ENCODE measurements around the gene DPP10.

DPP10 gene

DNA sequence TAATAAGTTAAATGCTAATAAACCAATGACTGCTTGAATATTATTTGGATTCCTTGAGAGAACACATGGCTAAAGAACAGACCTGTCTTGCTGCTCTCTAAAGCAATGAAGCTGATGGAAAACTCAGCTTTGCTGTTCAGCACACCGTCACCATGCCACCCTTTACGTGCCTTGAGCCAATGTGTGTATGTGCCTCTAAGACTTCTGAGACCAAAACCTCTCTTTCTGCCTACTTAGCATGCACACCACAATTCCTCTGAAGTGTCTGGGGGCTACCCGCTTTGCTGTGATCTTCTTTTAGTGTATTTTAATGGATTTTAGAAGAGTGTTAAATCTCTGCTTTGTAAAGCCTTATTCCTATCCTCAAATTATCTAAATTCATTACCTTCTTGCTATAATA, 345.0 kb downstream of the DPP10 start:
- no peak for TF ChIP-seq EZH2 (IDR thresholded peaks at IDR 0.05; ENCODE audit: borderline replicate concordance, low read depth, low read length, severe bottlenecking)
- TF ChIP-seq, protein P1, sequence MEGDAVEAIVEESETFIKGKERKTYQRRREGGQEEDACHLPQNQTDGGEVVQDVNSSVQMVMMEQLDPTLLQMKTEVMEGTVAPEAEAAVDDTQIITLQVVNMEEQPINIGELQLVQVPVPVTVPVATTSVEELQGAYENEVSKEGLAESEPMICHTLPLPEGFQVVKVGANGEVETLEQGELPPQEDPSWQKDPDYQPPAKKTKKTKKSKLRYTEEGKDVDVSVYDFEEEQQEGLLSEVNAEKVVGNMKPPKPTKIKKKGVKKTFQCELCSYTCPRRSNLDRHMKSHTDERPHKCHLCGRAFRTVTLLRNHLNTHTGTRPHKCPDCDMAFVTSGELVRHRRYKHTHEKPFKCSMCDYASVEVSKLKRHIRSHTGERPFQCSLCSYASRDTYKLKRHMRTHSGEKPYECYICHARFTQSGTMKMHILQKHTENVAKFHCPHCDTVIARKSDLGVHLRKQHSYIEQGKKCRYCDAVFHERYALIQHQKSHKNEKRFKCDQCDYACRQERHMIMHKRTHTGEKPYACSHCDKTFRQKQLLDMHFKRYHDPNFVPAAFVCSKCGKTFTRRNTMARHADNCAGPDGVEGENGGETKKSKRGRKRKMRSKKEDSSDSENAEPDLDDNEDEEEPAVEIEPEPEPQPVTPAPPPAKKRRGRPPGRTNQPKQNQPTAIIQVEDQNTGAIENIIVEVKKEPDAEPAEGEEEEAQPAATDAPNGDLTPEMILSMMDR (IDR thresholded peaks at IDR 0.05; ENCODE audit: borderline replicate concordance, extremely low read depth, low read length, poor library complexity, severe bottlenecking): no peak

DNA sequence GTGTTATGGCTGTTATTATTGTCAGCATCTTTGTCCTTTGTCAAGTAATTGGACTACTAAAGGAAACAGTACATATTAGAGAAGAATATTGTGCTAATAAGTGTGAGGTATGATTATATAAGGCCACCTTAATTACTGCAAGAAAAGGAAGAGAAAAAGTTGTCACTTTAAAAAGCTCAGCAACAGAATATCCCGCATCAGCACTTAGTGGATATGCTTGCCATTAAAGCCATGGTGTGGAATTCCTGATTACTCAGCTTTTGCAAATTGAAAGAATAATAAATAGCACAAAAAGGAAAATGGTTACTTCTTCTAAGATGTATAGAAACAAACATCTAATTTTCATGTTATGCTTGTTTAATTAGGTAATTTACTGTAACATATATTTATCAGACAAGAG, 347.5 kb downstream of the DPP10 start:
- TF ChIP-seq, protein P1 (IDR thresholded peaks at IDR 0.05; ENCODE audit: borderline replicate concordance, extremely low read depth, low read length, poor library complexity, severe bottlenecking): no peak
- no peak for TF ChIP-seq EZH2 (IDR thresholded peaks at IDR 0.05; ENCODE audit: borderline replicate concordance, low read depth, low read length, severe bottlenecking)
- no peaks in the 10 kb centered on the region for H3K4me1 ChIP-seq (ENCODE audit: insufficient read depth, low read length)
- H3K4me2 ChIP-seq (ENCODE audit: insufficient read depth, low read length): no peak overlapping the region
- H3K9ac ChIP-seq (ENCODE audit: low read depth, low read length): no peak overlapping the region
- no peaks in the 10 kb centered on the region for H3K79me2 ChIP-seq (ENCODE audit: insufficient read depth, low read length)
- no peak overlapping the region for H3K27ac ChIP-seq (ENCODE audit: low read length)
- no peaks in the 10 kb centered on the region for H3K36me3 ChIP-seq (ENCODE audit: insufficient read depth, low read length)
- H3K27me3 ChIP-seq (ENCODE audit: insufficient read depth, low read length, poor library complexity): no peaks in the 10 kb centered on the region
- no peak overlapping the region for H2AFZ ChIP-seq (ENCODE audit: low read depth, low read length)
- H4K20me1 ChIP-seq (ENCODE audit: insufficient read depth, low read length): no peaks in the 10 kb centered on the region
- H3K9me3 ChIP-seq (ENCODE audit: insufficient read depth, low read length, severe bottlenecking): no peaks in the 10 kb centered on the region
- ATAC-seq (ENCODE audit: insufficient read depth, low read depth): no peak
- no peak overlapping the region for H3K4me3 ChIP-seq (ENCODE audit: low read depth in 1 of 2, low read length in 2 of 2)
- DNase-seq: no peak

More for the DNA sequence above, 345.0 kb downstream of the DPP10 start:
- DNase-seq: no peak
- Histone ChIP-seq H3K9ac (ENCODE audit: low read depth, low read length) (no peak overlapping the region), H3K79me2 (ENCODE audit: insufficient read depth, low read length) (no peaks in the 10 kb centered on the region), H3K27ac (ENCODE audit: low read length) (no peak overlapping the region), H2AFZ (ENCODE audit: low read depth, low read length) (no peak overlapping the region), H3K4me2 (ENCODE audit: insufficient read depth, low read length) (no peak overlapping the region), H4K20me1 (ENCODE audit: insufficient read depth, low read length) (no peaks in the 10 kb centered on the region), H3K36me3 (ENCODE audit: insufficient read depth, low read length) (no peaks in the 10 kb centered on the region), H3K9me3 (ENCODE audit: insufficient read depth, low read length, severe bottlenecking) (no peaks in the 10 kb centered on the region), H3K27me3 (ENCODE audit: insufficient read depth, low read length, poor library complexity) (no peaks in the 10 kb centered on the region), H3K4me3 (ENCODE audit: low read depth in 1 of 2, low read length in 2 of 2) (no peak overlapping the region), H3K4me1 (ENCODE audit: insufficient read depth, low read length) (no peaks in the 10 kb centered on the region)
- ATAC-seq (ENCODE audit: insufficient read depth, low read depth): no peak

DNA sequence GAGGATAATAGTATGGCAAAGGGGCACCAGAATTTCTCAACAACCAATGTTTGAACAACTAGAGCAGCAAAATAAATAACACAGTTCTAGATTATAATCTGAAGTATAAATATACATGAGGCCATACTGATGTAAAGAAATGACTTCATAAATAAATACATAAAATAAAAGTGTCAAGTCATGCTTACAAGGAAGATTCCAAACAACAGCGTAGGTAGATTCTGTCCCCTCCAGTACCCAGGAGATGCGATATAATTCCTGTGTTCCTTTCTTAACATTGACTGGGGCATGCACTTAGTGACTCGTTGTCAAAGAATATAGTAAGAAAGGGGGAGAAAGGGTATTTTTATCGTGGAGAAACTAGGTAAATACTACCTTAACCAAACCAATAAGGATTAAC, 355.1 kb downstream of the DPP10 start:
- ATAC-seq (ENCODE audit: insufficient read depth, low read depth) (no peak), DNase-seq (no peak)
- TF ChIP-seq EZH2 (IDR thresholded peaks at IDR 0.05; ENCODE audit: borderline replicate concordance, low read depth, low read length, severe bottlenecking): no peak
- TF ChIP-seq, protein P1 (IDR thresholded peaks at IDR 0.05; ENCODE audit: borderline replicate concordance, extremely low read depth, low read length, poor library complexity, severe bottlenecking): no peak
- H3K27me3 ChIP-seq (ENCODE audit: insufficient read depth, low read length, poor library complexity): no peaks in the 10 kb centered on the region
- no peak overlapping the region for H3K4me2 ChIP-seq (ENCODE audit: insufficient read depth, low read length)
- no peak overlapping the region for H3K27ac ChIP-seq (ENCODE audit: low read length)
- no peaks in the 10 kb centered on the region for H4K20me1 ChIP-seq (ENCODE audit: insufficient read depth, low read length)
- no peak overlapping the region for H3K9ac ChIP-seq (ENCODE audit: low read depth, low read length)
- no peaks in the 10 kb centered on the region for H3K9me3 ChIP-seq (ENCODE audit: insufficient read depth, low read length, severe bottlenecking)
- H3K36me3 ChIP-seq (ENCODE audit: insufficient read depth, low read length): no peaks in the 10 kb centered on the region
- H3K4me1 ChIP-seq (ENCODE audit: insufficient read depth, low read length): no peaks in the 10 kb centered on the region
- H2AFZ ChIP-seq (ENCODE audit: low read depth, low read length): no peak overlapping the region
- no peak overlapping the region for H3K4me3 ChIP-seq (ENCODE audit: low read depth in 1 of 2, low read length in 2 of 2)
- no peaks in the 10 kb centered on the region for H3K79me2 ChIP-seq (ENCODE audit: insufficient read depth, low read length)

DNA sequence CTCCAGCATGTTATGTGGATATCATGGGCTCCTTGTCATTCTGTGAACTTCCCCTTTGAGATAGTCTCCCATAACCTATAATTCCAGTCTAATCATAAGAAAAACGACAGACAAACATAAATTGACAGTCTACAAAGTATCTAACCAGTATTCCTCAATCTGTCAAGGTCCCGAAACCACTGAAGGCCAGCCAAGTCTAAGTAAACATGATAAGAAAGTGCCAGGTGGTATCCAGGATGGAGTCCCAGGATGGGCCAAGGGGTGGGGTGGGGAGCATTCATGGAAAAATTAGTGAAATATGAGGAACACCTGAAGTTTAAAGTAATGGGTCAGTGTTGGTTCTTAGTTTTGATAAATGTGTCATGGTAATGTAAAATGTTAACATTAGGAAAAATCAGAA, 355.5 kb downstream of the DPP10 start:
- Histone ChIP-seq H3K79me2 (ENCODE audit: insufficient read depth, low read length) (no peaks in the 10 kb centered on the region), H3K36me3 (ENCODE audit: insufficient read depth, low read length) (no peaks in the 10 kb centered on the region), H3K9ac (ENCODE audit: low read depth, low read length) (no peak overlapping the region), H3K27ac (ENCODE audit: low read length) (no peak overlapping the region), H3K9me3 (ENCODE audit: insufficient read depth, low read length, severe bottlenecking) (no peaks in the 10 kb centered on the region), H3K27me3 (ENCODE audit: insufficient read depth, low read length, poor library complexity) (no peaks in the 10 kb centered on the region), H3K4me3 (ENCODE audit: low read depth in 1 of 2, low read length in 2 of 2) (no peak overlapping the region), H4K20me1 (ENCODE audit: insufficient read depth, low read length) (no peaks in the 10 kb centered on the region), H3K4me2 (ENCODE audit: insufficient read depth, low read length) (no peak overlapping the region), H3K4me1 (ENCODE audit: insufficient read depth, low read length) (no peaks in the 10 kb centered on the region), H2AFZ (ENCODE audit: low read depth, low read length) (no peak overlapping the region)
- TF ChIP-seq EZH2 (IDR thresholded peaks at IDR 0.05; ENCODE audit: borderline replicate concordance, low read depth, low read length, severe bottlenecking): no peak
- TF ChIP-seq, protein P1 (IDR thresholded peaks at IDR 0.05; ENCODE audit: borderline replicate concordance, extremely low read depth, low read length, poor library complexity, severe bottlenecking): no peak
- DNase-seq (no peak), ATAC-seq (ENCODE audit: insufficient read depth, low read depth) (no peak)

Measured in DND-41 (cell line).